K562 (cell line): ENCODE data around the gene NCF2. TPM values are rescaled to one million over a fixed set of nuclear protein-coding genes. Genes with fewer than 3 reads are reported as not detected.

ENCODE experiments used
- ASH1L ChIP-seq: fragments of 450-650 bp; IDR thresholded peaks from 2 replicates; pipeline ENCODE4 v1.6.1; 2018; ENCODE audit warnings: borderline replicate concordance, mild to moderate bottlenecking, low read depth; ENCODE audit not compliant: partially characterized antibody
- GABPB1 ChIP-seq: sonication (generic); formaldehyde crosslinking; IDR thresholded peaks from 2 replicates; pipeline ENCODE4 v1.8.0; 2022; ENCODE audit warnings: mild to moderate bottlenecking, missing genetic modification reagents
- MIER1 ChIP-seq: fragments of 450-650 bp; IDR thresholded peaks from 2 replicates; pipeline ENCODE4 v1.6.1; 2016; ENCODE audit warnings: antibody characterized with exemption, mild to moderate bottlenecking, low read depth
- RAD51 ChIP-seq: fragments of 450-650 bp; IDR thresholded peaks from 2 replicates; pipeline ENCODE4 v1.7.1; 2016; ENCODE audit warnings: low read depth, mild to moderate bottlenecking, borderline replicate concordance
- STAG1 ChIP-seq: sonication (generic); formaldehyde crosslinking; IDR thresholded peaks from 2 replicates; pipeline ENCODE4 v1.5.0; 2020; ENCODE audit warnings: missing genetic modification reagents, borderline replicate concordance
- TAF7 ChIP-seq: fragments of 450-650 bp; IDR thresholded peaks from 2 replicates; pipeline ENCODE4 v1.6.1; 2016; ENCODE audit warnings: missing genetic modification characterization, missing compliant biosample characterization
- XRCC5 ChIP-seq: fragments of 200-400 bp; formaldehyde crosslinking; IDR thresholded peaks from 2 replicates; pipeline ENCODE4 v1.6.1; 2017; ENCODE audit warnings: low read depth, mild to moderate bottlenecking, low read length
- ZNF282 ChIP-seq: sonication (generic); formaldehyde crosslinking; IDR thresholded peaks from 2 replicates; pipeline ENCODE4 v1.8.1; 2023; ENCODE audit warnings: missing genetic modification reagents
- polyA plus RNA-seq, 8 experiments: library from polyadenylated mRNA; depleted of rRNA in 4 of 8; stranded (reverse) in 5 of 8; unstranded in 3 of 8; fragments of >200 nt; fragmentation: Nextera tagmentation in 2 of 8; fragmentation: Illumina TruSeq in 1 of 8; extraction: Ambion mirVana in 2 of 8; extraction: Trizol in 1 of 8; gene quantifications; 2 replicates each; pipeline versions ENCODE4 v1.2.1 to v1.2.3, GENCODE V29; 2011 to 2014; ENCODE audit warnings: inconsistent platforms in 1 of 8, missing spikeins in 1 of 8
- total RNA-seq, 7 experiments: library from RNA; depleted of rRNA in 6 of 7; stranded (reverse); fragments of >200 nt in 6 of 7; fragmentation: Illumina TruSeq in 2 of 7; extraction: Trizol in 2 of 7; gene quantifications; 2 replicates each; pipeline versions ENCODE4 v1.2.1 to v1.2.3, GENCODE V29; 2011 to 2021; ENCODE audit warnings: low replicate concordance in 1 of 7
- TF ChIP-seq, protein P1 (sequence below): fragments of 150-350 bp; conservative IDR thresholded peaks from 2 replicates; pipeline ENCODE4 v1.6.1; 2014; ENCODE audit warnings: low read length
- TF ChIP-seq, protein P2 (sequence below): sonication (generic); formaldehyde crosslinking; IDR thresholded peaks from 2 replicates; pipeline ENCODE4 v1.8.1; 2023; ENCODE audit warnings: missing genetic modification reagents, mild to moderate bottlenecking, borderline replicate concordance
- TF ChIP-seq, protein P3 (sequence below): fragments of 450-650 bp; formaldehyde crosslinking; IDR thresholded peaks from 2 replicates; pipeline ENCODE4 v1.4.0; 2020; ENCODE audit warnings: mild to moderate bottlenecking, moderate library complexity
- TF ChIP-seq, protein P4 (sequence below): fragments of 450-650 bp; formaldehyde crosslinking; IDR thresholded peaks from 2 replicates; pipeline ENCODE4 v1.4.0; 2022; ENCODE audit warnings: missing genetic modification characterization
- TF ChIP-seq, protein P5 (sequence below): sonication (generic); formaldehyde crosslinking; IDR thresholded peaks from 2 replicates; pipeline ENCODE4 v1.9.0; 2022; ENCODE audit warnings: mild to moderate bottlenecking, missing genetic modification reagents
- TF ChIP-seq, protein P6 (sequence below), 2 experiments: IDR thresholded peaks; 2 replicates each; pipeline ENCODE4 v1.6.1; 2012; ENCODE audit warnings: improper control_type of control experiment in 2 of 2, low read depth in 2 of 2, low read length in 2 of 2, borderline replicate concordance in 1 of 2

Gene NCF2
- total and polyA plus RNA-seq, 9 of the 15 experiments (the other 6 are each of a cell fraction or from before 2014, with no cell fraction given) = 0.07 to 0.54 (median 0.16) TPM; not detected in 3

DNA sequence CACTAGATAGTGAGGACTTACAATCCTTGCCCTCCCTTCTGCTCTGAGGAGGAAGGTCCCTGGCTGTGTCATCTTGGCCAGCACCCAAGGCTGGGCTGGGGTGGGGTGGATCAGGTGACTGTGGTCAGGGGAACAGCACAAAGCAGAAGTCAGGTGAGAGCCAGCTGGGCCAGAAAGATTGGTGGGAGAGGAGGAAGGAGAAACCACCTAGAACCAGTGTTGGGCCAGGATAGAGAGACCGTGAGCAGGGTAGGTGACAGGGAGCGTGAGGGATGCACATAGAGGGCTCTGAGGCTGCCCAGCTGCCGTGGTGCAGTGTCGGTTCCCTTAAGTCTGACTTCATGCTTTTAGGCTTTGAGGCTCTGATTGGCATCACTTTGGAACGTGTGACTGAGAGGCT, 22.7 kb downstream of the NCF2 start (continued):
- TF ChIP-seq, protein P1, sequence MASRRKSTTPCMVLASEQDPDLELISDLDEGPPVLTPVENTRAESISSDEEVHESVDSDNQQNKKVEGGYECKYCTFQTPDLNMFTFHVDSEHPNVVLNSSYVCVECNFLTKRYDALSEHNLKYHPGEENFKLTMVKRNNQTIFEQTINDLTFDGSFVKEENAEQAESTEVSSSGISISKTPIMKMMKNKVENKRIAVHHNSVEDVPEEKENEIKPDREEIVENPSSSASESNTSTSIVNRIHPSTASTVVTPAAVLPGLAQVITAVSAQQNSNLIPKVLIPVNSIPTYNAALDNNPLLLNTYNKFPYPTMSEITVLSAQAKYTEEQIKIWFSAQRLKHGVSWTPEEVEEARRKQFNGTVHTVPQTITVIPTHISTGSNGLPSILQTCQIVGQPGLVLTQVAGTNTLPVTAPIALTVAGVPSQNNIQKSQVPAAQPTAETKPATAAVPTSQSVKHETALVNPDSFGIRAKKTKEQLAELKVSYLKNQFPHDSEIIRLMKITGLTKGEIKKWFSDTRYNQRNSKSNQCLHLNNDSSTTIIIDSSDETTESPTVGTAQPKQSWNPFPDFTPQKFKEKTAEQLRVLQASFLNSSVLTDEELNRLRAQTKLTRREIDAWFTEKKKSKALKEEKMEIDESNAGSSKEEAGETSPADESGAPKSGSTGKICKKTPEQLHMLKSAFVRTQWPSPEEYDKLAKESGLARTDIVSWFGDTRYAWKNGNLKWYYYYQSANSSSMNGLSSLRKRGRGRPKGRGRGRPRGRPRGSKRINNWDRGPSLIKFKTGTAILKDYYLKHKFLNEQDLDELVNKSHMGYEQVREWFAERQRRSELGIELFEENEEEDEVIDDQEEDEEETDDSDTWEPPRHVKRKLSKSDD = no peak
- TF ChIP-seq TAF7 (tag) (no peak), XRCC5 (no peak), RAD51 (peak; percentile 87), MIER1 (no peak), ASH1L (no peak), STAG1 (CRISPR knock-in tag) (no peak), ZNF282 (CRISPR knock-in tag) (no peak), GABPB1 (CRISPR knock-in tag) (no peak)
- TF ChIP-seq, protein P2, sequence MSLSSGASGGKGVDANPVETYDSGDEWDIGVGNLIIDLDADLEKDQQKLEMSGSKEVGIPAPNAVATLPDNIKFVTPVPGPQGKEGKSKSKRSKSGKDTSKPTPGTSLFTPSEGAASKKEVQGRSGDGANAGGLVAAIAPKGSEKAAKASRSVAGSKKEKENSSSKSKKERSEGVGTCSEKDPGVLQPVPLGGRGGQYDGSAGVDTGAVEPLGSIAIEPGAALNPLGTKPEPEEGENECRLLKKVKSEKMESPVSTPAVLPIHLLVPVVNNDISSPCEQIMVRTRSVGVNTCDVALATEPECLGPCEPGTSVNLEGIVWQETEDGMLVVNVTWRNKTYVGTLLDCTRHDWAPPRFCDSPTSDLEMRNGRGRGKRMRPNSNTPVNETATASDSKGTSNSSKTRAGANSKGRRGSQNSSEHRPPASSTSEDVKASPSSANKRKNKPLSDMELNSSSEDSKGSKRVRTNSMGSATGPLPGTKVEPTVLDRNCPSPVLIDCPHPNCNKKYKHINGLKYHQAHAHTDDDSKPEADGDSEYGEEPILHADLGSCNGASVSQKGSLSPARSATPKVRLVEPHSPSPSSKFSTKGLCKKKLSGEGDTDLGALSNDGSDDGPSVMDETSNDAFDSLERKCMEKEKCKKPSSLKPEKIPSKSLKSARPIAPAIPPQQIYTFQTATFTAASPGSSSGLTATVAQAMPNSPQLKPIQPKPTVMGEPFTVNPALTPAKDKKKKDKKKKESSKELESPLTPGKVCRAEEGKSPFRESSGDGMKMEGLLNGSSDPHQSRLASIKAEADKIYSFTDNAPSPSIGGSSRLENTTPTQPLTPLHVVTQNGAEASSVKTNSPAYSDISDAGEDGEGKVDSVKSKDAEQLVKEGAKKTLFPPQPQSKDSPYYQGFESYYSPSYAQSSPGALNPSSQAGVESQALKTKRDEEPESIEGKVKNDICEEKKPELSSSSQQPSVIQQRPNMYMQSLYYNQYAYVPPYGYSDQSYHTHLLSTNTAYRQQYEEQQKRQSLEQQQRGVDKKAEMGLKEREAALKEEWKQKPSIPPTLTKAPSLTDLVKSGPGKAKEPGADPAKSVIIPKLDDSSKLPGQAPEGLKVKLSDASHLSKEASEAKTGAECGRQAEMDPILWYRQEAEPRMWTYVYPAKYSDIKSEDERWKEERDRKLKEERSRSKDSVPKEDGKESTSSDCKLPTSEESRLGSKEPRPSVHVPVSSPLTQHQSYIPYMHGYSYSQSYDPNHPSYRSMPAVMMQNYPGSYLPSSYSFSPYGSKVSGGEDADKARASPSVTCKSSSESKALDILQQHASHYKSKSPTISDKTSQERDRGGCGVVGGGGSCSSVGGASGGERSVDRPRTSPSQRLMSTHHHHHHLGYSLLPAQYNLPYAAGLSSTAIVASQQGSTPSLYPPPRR (CRISPR knock-in tag) = no peak
- TF ChIP-seq, protein P3, sequence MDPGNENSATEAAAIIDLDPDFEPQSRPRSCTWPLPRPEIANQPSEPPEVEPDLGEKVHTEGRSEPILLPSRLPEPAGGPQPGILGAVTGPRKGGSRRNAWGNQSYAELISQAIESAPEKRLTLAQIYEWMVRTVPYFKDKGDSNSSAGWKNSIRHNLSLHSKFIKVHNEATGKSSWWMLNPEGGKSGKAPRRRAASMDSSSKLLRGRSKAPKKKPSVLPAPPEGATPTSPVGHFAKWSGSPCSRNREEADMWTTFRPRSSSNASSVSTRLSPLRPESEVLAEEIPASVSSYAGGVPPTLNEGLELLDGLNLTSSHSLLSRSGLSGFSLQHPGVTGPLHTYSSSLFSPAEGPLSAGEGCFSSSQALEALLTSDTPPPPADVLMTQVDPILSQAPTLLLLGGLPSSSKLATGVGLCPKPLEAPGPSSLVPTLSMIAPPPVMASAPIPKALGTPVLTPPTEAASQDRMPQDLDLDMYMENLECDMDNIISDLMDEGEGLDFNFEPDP (CRISPR knock-in tag) = no peak
- TF ChIP-seq, protein P4, sequence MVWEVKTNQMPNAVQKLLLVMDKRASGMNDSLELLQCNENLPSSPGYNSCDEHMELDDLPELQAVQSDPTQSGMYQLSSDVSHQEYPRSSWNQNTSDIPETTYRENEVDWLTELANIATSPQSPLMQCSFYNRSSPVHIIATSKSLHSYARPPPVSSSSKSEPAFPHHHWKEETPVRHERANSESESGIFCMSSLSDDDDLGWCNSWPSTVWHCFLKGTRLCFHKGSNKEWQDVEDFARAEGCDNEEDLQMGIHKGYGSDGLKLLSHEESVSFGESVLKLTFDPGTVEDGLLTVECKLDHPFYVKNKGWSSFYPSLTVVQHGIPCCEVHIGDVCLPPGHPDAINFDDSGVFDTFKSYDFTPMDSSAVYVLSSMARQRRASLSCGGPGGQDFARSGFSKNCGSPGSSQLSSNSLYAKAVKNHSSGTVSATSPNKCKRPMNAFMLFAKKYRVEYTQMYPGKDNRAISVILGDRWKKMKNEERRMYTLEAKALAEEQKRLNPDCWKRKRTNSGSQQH = no peak
- TF ChIP-seq, protein P5, sequence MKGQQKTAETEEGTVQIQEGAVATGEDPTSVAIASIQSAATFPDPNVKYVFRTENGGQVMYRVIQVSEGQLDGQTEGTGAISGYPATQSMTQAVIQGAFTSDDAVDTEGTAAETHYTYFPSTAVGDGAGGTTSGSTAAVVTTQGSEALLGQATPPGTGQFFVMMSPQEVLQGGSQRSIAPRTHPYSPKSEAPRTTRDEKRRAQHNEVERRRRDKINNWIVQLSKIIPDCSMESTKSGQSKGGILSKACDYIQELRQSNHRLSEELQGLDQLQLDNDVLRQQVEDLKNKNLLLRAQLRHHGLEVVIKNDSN (CRISPR knock-in tag) = peak; percentile 96
- TF ChIP-seq, protein P6, sequence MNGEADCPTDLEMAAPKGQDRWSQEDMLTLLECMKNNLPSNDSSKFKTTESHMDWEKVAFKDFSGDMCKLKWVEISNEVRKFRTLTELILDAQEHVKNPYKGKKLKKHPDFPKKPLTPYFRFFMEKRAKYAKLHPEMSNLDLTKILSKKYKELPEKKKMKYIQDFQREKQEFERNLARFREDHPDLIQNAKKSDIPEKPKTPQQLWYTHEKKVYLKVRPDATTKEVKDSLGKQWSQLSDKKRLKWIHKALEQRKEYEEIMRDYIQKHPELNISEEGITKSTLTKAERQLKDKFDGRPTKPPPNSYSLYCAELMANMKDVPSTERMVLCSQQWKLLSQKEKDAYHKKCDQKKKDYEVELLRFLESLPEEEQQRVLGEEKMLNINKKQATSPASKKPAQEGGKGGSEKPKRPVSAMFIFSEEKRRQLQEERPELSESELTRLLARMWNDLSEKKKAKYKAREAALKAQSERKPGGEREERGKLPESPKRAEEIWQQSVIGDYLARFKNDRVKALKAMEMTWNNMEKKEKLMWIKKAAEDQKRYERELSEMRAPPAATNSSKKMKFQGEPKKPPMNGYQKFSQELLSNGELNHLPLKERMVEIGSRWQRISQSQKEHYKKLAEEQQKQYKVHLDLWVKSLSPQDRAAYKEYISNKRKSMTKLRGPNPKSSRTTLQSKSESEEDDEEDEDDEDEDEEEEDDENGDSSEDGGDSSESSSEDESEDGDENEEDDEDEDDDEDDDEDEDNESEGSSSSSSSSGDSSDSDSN (IDR thresholded peaks at IDR 0.05; ENCODE audit: borderline replicate concordance in 1 of 2, low read depth in 2 of 2, low read length in 2 of 2) = no peak
